Activated T-cell treated with anti-CD3 and anti-CD28 coated beads for 1 hour (primary cell): Measurements from ENCODE around the gene DNPH1.

Source experiments
- DNase-seq: peaks from one replicate; pipeline ENCODE4 v3.0.0-alpha.2; 2020; ENCODE audit warnings: low read depth

DNPH1 gene

DNA sequence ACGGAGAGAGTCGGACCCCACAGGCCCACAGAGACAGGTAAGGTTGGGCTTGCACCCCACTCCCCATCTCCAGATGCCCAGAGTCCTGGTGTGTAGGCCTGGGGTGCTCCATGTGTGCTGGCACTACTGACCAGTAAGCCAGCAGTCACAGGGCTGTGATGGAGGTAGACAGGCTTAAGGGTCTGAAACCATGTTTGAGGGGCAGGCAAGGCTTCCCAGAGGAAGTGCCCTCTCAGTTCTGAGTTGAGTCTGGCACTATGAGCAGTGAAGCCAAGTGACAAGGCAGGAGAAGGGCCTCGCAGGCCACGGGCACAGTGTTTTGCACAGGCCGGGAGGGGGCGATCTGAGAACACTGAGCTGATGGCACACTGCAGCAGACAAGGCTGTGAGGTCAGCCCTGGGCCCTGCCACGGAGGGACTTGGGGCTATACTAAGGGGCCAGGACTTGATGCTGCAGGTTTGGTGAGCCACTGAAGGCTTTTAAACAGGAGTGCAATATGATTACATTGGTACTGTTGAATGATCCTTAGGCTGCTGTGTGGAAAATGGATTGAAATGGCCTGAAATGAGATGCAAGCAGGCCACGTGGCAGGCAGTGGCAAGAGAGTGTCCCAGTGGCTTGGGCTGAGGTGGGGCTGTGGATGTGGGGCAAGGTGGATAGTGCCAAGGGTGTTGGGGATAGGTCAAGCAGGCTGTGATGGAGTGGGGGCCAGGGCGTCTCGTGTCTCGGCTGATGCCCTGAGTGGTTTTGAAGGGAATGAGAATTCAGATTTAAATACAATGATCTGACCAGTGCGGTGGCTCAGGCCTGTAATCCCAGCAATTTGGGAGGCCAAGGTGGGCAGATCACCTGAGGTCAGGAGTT lies 34.3 kb upstream of the DNPH1 start:
- peak; percentile 73 for DNase-seq

DNA sequence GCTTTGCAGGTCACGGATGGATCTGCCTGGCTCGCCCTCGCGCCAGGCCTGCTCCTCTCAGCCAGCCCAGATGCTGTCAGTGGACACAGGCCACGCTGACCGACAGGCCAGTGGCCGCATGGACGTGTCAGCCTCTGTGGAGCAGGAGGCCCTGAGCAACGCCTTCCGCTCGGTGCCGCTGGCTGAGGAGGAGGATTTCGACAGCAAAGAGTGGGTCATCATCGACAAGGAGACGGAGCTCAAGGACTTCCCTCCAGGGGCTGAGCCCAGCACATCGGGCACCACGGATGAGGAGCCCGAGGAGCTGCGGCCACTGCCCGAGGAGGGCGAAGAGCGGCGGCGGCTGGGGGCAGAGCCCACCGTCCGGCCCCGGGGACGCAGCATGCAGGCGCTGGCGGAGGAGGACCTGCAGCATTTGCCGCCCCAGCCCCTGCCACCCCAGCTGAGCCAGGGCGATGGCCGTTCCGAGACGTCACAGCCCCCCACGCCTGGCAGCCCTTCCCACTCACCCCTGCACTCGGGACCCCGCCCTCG lies 33.6 kb upstream of the DNPH1 start:
- no peak for DNase-seq

DNA sequence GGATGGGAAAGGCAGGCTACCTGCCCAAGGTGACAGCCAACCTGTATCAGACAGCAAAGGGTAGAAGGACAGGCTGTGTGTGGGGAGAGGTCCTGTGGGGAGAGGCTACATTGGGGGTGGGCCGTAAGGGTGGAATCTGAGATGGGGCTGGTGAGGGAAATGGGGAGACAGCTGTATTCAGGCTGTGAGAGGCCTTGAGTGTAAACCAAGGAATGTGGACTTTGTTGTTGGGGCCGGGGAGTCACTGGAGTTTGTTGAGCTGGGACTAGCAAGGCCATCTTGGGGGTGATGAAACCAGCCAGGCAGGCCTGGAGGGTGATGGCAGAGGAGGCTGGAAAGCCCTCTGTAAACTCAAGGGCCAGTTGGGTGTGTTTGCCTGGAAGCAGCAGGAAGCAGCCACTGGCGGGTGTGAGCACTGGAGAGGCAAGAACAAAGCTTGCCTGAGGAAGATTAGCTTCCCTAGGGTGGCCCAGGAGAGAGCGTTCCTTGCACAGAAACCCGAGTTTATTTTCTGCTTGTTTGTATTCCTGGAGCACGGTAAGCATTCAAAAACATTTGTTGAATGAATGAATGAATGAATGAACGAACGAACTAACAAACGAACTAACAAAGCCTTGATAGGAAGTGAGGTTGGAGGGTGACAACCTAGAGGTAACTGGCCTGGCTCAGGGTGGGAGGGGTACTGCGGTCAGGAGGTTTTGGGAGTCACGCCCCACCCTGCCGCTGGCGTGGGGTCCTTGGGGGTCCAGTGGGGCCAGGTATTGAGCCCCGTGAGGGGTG lies 32.9 kb upstream of the DNPH1 start:
- no peak for DNase-seq

DNA sequence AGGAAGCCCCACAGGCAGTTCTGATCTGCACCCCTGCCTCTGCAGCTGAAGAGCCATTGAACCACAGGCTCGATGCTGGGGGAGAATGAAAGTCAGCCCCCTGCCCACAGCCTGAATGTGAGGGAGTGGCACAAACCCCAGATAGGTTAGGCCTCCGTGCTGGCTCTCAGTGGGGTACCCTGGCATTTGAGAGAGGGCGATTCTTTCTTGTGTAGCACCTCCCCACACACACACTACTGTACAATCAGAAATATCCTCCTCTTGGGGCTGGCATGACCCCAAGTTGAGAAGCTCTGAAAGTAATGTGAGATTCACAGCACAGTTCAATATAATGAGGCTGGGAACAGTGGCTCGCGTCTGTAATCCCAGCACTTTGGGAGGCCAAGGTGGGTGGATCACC lies 31.9 kb upstream of the DNPH1 start:
- no peak for DNase-seq

DNA sequence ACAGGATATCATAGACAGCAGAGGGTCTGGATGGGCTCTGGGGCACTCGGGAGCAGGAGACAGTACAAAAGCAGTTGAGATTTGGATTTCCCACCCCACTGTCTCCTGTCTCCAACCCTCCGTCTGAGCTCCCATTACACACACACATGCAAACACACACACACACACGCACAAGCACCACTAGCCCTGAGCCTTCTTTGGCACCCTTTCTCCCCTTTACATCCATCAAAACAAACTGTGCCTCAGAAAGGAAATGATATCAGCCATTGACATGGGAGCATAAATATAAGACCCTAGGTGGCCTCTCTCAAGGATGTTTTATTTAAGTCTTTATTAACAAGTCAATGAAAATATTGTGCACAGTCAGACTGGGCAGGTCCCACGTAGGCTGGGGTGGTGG lies 31.5 kb upstream of the DNPH1 start:
- DNase-seq: no peak

DNA sequence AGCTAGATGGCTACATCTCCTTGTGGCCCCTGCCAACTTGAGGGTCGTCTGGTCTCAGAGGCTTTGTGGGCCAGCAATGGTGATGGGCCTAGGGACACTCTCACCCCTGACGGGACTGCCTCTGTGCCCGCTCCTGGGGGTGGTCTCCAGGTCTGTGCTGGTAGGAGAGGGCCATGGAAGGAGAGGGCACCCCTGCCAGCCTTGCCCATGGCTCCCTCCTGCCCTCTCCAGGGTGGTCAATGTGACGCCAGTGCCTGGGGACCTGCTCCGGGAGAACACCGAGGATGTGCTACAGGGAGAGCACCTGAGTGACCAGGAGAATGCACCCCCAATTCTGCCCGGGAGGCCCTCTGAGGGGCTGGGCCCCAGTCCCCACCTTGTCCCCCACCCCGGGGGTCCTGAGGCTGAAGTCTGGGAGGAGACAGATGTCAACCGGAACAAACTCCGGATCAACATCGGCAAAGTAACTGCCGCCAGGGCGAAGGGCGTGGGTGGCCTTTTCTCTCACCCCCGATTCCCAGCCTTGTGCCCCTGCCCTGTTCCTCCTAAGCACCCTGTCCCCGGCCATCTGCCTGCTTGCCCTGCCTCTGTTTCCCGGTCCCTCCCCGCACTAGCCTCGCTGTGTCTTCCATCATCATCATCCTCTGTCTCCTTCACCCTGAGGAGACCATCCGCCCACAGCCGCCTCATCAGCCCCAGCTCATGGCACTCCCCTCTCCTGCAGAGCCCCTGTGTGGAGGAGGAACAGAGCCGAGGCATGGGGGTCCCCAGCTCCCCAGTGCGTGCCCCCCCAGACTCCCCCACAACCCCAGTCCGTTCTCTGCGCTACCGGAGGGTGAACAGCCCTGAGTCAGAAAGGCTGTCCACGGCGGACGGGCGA lies 29.8 kb upstream of the DNPH1 start:
- DNase-seq: no peak

DNA sequence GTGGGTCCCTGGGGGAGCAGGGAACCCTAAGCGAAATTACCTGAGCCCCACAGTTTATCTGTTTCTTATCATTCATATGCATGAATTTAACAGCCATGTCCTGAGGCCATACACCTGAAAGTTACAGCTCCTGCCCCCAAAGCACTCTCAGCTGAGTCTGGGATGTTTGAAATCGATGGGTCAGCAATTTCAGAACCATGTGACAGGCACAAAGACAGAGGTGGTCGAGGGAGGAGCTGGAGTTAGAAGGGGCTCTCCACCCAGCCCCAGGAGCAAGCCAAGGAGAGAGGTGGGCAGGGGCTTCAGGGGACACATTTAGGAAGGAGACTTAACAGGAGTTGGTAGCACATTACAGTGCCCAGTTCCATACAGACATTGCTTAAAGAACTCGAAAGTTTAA lies 28.9 kb upstream of the DNPH1 start:
- DNase-seq: no peak

DNA sequence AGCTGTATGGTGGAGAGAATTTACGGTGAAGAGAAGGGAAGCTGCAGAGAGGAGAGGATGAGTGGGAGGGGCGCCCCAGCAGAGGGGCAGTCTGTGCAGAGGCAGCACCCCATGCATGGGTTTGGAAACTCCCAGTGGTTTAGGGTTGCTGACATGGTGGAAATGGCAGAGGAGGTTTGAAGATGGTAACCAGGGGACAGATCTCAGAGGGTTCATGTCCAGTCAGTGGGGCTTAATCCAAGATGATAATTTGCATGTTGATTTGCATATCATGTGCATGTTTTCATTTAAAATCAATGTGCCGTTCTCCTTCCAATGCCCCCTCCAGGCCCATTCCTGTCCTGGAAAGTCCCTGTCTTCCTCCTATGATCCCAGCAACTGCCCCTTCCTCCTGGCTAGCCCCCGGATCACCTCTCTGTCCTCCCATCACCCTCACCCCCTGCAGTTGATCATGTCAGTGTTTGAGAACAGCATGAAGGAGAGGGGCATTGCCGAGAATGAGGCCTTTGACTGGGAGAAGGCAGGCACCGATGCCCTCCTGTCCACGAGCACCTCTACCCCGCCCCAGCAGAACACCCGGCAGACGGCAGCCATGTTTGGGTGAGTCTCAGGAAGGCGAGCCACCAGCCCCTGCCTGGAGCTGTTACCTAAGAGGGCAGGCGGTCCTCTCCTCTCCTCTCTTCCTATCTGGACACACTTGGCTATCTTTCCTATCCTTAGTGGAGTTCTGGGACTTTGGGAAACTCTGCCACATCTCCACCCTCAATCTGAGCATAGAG lies 28.3 kb upstream of the DNPH1 start:
- DNase-seq: no peak

DNA sequence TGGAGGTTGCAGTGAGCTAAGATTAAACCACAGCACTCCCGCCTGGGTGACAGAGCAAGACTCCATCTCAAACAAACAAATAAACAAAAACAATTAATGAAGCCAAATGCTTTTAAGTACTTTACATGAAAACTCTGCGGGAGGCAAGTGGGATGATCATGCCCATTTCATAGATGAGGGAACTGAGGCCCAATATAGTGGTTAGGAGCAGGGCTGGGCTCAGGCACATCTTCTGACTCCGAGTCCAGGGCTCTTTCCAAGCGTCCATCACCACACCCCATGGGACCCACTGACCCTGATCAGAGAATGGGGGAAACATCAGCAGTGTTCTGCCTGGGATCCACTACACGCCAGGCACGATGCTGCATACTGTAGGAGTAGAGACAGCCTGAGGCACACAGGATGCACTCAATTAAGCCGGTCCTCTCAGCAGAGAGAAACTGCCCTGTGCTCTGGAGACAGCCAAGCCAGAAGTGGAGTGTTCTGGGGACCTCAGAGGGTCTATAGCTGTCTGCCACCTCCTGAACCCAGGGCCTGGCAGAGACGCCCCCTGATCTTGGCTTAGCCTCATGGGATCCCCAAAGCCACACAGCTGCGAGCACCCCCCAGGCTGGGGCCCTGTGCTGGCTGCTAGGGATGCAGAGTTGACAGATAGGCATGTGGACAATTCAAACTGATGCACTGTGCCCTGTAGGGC lies 27.5 kb upstream of the DNPH1 start:
- DNase-seq: no peak

DNA sequence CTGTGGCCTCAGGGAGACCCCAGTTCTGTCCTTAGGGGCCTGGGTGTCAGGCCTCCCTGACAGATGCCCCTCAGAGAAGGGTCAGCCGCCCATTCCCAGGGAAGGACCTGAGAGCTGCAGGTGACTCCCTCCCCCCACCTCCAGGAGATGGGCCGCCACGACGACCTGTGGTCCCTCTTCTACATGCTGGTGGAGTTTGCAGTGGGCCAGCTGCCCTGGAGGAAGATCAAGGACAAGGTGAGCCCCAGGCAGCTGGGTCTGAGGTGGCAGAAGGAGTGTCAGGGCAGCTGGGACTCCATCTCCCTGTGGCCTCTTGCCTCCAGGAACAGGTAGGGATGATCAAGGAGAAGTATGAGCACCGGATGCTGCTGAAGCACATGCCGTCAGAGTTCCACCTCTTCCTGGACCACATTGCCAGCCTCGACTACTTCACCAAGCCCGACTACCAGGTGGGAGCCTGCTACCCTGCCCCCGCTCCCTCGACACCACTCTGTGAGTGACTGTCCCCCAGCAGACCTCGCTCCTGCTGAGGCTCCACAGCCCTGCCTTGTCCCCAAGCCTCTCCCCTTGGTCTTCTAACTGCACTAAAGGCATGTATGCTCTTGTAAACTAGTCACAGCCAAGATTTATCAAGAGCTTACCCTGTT lies 26.2 kb upstream of the DNPH1 start:
- no peak for DNase-seq

DNA sequence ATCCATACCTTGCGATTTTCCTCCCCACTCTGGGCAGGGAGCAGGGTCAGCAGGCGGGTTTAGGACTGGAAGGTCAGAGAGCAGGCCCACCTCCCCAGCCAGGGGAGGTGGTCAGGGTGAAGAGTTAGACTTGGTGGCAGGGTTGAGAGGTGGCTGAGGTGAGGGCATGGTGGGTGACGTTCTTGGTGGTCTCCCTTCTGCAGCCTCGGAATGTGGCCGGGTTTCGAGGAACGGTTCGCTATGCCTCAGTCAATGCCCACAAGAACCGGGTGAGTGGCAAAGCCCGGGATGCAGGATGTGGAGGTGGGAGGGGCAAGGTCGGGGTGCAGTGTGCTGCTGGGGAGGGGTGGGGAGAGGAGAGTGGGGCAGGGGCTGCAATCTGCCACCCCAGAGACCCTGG lies 25.6 kb upstream of the DNPH1 start:
- no peak for DNase-seq

DNA sequence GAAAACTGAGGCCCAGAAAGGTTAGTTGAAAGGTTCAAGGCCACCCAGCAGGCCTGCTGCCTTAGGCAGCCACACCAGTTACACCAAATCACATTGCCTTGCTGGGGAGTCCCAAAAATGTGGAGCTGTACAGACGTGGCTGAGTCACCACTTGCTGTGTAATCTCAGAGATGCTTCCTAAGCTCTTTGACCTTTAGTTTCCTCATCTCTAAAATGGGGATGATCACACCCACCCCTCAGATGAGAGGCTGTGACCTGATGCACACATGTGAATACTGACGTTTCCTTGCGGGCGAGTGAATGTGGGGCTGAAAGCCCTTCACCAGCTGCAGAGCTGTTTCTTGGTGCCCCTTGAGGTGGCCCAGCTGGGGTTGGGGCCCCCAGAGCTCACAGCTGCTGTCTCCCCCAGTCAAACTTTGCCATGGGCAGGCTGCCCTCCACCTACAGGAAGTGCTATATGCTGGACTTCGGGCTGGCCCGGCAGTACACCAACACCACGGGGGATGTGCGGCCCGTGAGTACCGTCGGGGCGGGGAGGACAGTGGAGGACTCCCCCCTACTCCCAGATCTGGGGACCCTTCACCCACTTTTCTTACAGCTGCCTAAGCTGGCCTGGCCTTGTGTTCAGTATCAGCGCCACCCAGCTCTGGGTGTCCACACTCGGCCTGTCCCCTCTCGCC lies 25.0 kb upstream of the DNPH1 start:
- no peak for DNase-seq

DNA sequence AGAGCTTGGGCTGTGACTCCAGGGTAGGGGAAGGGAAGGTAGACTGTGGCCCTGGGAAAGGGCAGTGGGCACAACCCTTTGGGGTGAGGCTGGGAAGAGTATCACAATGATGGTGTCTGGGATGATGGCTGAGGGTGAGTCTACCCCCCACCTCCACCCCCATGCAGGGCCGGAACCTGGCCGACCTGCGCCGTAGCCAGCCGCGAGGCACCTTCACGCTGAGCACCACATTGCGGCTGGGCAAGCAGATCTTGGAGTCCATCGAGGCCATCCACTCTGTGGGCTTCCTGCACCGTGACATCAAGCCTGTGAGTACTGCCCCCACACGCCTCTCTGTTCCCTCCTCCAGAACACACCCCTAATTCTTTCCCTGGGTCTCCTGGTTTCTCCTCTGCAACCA lies 24.1 kb upstream of the DNPH1 start:
- no peak for DNase-seq

DNA sequence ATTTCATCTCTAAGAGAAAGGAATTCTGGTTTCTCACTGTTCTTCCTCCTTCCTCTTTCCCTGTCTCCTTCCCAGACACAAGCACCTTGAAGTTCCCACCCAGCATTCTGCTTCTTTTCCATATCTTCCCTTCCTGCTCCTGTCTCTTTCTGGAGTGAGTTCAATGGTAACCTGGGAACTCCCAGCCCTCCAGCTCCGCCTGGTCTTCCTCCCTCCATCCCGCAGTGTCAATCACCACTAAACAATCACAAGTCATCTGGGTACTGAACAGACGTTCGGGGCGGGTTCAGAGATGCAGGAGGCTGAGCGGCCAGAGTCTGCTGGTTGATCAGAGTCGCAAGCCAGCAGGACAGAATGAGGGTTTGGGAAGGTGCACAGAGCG lies 21.7 kb upstream of the DNPH1 start:
- no peak for DNase-seq

DNA sequence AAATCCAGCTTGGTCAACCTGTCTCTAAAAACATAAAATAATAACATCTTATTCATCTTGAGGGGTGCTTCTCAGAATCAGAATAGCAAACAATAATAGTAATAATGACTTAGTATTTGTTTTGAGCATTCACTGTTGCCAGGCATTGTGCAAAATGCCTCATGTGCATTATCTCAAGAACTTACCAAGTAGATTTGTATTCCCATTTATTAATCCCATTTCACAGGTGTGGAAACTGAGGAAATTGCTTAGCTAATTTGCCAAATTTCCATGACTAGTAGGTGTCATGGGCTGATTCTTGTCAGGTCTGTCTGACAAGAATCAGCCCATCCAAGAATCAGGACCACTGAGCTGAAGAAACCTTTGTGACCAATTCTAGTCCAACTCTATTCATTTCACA lies 19.5 kb upstream of the DNPH1 start:
- DNase-seq: no peak

DNA sequence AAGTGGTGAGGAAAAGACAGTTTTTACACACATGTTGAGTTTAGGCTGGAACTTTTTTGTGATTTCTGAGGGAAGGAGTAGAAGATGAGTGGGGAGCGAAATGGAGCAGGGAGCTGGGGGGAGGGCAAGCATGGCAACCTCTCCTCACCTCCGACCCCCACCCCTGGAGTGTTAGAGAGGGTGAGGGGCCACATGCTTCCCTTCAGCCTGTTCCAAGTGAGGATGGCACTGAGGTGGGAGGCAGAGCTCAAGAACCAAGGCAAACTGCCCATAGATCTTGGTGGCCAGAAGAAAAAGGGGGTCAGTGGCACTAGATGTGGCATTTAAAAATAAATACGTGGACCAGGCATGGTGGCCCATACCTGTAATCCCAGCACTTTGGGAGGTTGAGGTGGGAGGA lies 18.8 kb upstream of the DNPH1 start:
- DNase-seq: no peak

DNA sequence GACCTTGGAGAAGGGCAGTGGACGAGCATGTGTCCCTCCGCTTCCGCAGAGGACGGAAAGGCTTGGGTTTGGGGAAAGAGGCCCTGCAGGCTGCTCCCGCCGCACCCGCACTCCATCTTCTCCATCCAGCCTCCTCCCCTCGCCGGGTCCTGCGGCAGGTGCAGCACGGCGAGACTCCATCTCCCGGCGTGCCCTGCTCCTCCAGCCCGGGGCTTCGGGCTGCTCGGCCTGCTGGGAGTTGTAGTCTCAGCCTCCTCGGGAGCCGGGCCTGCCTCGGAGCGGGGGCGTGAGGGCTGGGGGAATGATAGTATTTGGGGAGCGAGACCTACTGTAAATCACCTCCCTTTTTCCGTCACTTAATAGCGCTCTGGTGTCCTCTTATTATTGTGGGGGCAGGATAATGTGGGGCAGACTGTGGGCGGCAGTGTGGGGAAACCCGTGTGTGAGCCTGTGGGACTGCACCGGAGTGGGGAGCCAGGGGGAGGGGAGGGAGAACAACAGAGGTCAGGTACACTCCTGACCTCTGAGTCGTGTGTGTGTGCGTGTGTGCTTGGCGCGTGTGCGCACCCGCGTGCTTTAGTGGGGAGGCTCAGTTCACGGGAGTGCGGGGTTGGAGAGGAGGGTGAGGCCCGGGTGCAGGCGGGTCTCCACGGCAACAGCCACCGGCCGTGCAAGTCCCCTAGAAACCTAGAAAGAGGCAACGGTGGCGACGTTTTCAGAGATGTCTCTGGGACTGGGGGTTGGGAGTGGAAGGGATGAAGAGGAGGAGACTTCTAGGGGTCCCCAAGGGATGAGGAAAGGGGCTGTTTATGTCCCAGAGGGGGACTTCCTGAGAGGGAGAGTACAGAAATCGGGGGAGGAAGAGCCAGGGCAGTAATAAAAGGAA lies 18.1 kb upstream of the DNPH1 start:
- DNase-seq: peak; percentile 62

DNA sequence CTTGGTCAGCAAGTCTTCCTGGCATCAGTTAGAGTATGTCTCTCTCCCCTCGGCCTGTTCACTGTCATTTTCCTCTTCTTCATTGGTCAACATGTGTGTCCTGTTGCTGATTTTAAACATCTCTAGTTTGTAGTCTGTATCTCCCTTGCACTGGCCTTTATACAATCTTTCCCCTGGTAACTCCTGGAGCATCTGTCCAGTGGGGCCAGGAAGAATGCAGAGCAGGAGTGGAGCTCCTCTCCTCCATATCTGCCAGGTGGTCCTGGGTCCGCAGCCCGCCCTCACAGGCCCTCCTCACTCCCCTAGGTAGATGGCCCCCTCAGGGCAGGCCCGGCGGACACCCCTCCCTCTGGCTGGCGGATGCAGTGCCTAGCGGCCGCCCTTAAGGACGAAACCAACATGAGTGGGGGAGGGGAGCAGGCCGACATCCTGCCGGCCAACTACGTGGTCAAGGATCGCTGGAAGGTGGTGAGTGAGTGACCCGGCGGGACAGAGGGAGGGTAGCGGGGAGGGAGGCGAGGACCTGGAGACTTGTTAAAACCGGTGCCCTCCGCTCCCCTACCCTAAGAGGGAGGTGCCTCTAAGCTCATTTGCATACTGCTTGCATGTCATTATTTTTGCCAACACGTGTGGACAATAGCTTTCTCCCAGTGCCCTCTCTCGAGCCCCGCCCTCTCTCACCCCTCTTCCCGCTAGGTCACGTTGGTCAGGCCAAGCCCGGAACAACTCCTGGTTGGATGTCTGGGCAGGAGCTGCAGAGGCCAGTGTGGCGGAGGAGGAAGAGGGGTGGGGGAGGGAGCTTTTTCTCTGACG lies 17.2 kb upstream of the DNPH1 start:
- no peak for DNase-seq
